Activated T-cell treated with anti-CD3 and anti-CD28 coated beads, Interleukin-2, amount 50 U/mL, for 4 hours (primary cell): ENCODE measurements around the gene PAXX. TPM values are rescaled to one million over a fixed set of nuclear protein-coding genes. Genes with fewer than 3 reads are reported as not detected.

Experiments
- ATAC-seq, 2 donors: fragments of 200-7000 bp; cut with Tn5 transposase; one replicate each; pipeline ENCODE4 v1.10.0; 2021
- DNase-seq: peaks from one replicate; pipeline ENCODE4 v3.0.0-alpha.2; 2020
- H3K27me3 Mint-ChIP-seq: one replicate; pipeline ENCODE4 v1.8.0; 2021; ENCODE audit warnings: low read depth, mixed read lengths
- H3K36me3 Mint-ChIP-seq: one replicate; pipeline ENCODE4 v1.8.0; 2022; ENCODE audit warnings: mixed read lengths; ENCODE audit not compliant: insufficient read depth
- H3K4me1 Mint-ChIP-seq: one replicate; pipeline ENCODE4 v1.8.0; 2021; ENCODE audit warnings: low read depth, mixed read lengths
- H3K4me3 Mint-ChIP-seq: one replicate; pipeline ENCODE4 v1.8.0; 2021; ENCODE audit warnings: mild to moderate bottlenecking, moderate library complexity, mixed read lengths
- H3K9me3 Mint-ChIP-seq: one replicate; pipeline ENCODE4 v1.8.0; 2021; ENCODE audit warnings: mixed read lengths
- total RNA-seq, 3 donors: library from RNA; stranded (reverse); gene quantifications; one replicate each; pipeline ENCODE4 v1.2.1, GENCODE V29; 2021

Gene PAXX
- total RNA-seq, 3 donors from 2014 or later, result 106 to 126 (median 123) TPM

GRCh38 chr9:136958473-136958872 lies 33.7 kb upstream of the PAXX start:
- ATAC-seq (no peak), DNase-seq (no peak)
- no peak overlapping the region for H3K4me3 Mint-ChIP-seq
- H3K4me1 Mint-ChIP-seq, result peaks cover 29% of the 10 kb centered on the region
- H3K27me3 Mint-ChIP-seq, result no peaks in the 10 kb centered on the region
- no peaks in the 10 kb centered on the region for H3K36me3 Mint-ChIP-seq
- H3K9me3 Mint-ChIP-seq, result no peaks in the 10 kb centered on the region

- H3K9me3 Mint-ChIP-seq, result no peaks in the 10 kb centered on the region
- ATAC-seq (no peak), DNase-seq (no peak)
- no peaks in the 10 kb centered on the region for H3K36me3 Mint-ChIP-seq
- H3K4me1 Mint-ChIP-seq, result peaks cover 29% of the 10 kb centered on the region
- H3K4me3 Mint-ChIP-seq, result no peak overlapping the region
- no peaks in the 10 kb centered on the region for H3K27me3 Mint-ChIP-seq
Observed at GRCh38 chr9:136958898-136959850, 33.0 kb upstream of the PAXX start.

GRCh38 chr9:136960212-136960937 lies 31.8 kb upstream of the PAXX start:
- no peaks in the 10 kb centered on the region for H3K36me3 Mint-ChIP-seq
- peak in 1 of 2 donors; percentile 9 for ATAC-seq
- H3K9me3 Mint-ChIP-seq, result no peaks in the 10 kb centered on the region
- no peak overlapping the region for H3K4me3 Mint-ChIP-seq
- DNase-seq, result no peak
- H3K4me1 Mint-ChIP-seq, result peaks cover 36% of the 10 kb centered on the region
- H3K27me3 Mint-ChIP-seq, result no peaks in the 10 kb centered on the region

GRCh38 chr9:136960938-136961275 lies 31.3 kb upstream of the PAXX start:
- Mint-ChIP-seq H3K9me3 (no peaks in the 10 kb centered on the region), H3K27me3 (no peaks in the 10 kb centered on the region), H3K36me3 (no peaks in the 10 kb centered on the region), H3K4me3 (no peak overlapping the region), H3K4me1 (peaks cover 40% of the 10 kb centered on the region)
- DNase-seq (no peak), ATAC-seq (no peak)

GRCh38 chr9:136961279-136962065 lies 30.8 kb upstream of the PAXX start:
- H3K27me3 Mint-ChIP-seq, result no peaks in the 10 kb centered on the region
- ATAC-seq (no peak), DNase-seq (no peak)
- H3K9me3 Mint-ChIP-seq, result no peaks in the 10 kb centered on the region
- no peaks in the 10 kb centered on the region for H3K36me3 Mint-ChIP-seq
- peaks cover 44% of the 10 kb centered on the region for H3K4me1 Mint-ChIP-seq
- H3K4me3 Mint-ChIP-seq, result no peak overlapping the region

- DNase-seq, result no peak
- Mint-ChIP-seq H3K4me1 (peaks cover 42% of the 10 kb centered on the region), H3K27me3 (no peaks in the 10 kb centered on the region), H3K36me3 (no peaks in the 10 kb centered on the region), H3K9me3 (no peaks in the 10 kb centered on the region), H3K4me3 (no peak overlapping the region)
- ATAC-seq, result no peak
Observed at GRCh38 chr9:136962163-136962562, 30.1 kb upstream of the PAXX start.

- ATAC-seq, result peak in 1 of 2 donors; percentile 6
- H3K27me3 Mint-ChIP-seq, result no peaks in the 10 kb centered on the region
Observed at GRCh38 chr9:136962701-136963248, 29.4 kb upstream of the PAXX start.

GRCh38 chr9:136963341-136963740 lies 28.9 kb upstream of the PAXX start:
- Mint-ChIP-seq H3K4me1 (peaks cover 41% of the 10 kb centered on the region), H3K4me3 (no peak overlapping the region), H3K36me3 (no peaks in the 10 kb centered on the region), H3K9me3 (no peaks in the 10 kb centered on the region), H3K27me3 (no peaks in the 10 kb centered on the region)
- DNase-seq, result no peak
- ATAC-seq, result no peak

More at GRCh38 chr9:136962701-136963248, 29.4 kb upstream of the PAXX start:
- peaks cover 42% of the 10 kb centered on the region for H3K4me1 Mint-ChIP-seq
- no peak for DNase-seq
- H3K4me3 Mint-ChIP-seq, result no peak overlapping the region
- no peaks in the 10 kb centered on the region for H3K36me3 Mint-ChIP-seq
- no peaks in the 10 kb centered on the region for H3K9me3 Mint-ChIP-seq

- Mint-ChIP-seq H3K4me1 (peaks cover 41% of the 10 kb centered on the region), H3K27me3 (no peaks in the 10 kb centered on the region), H3K9me3 (no peaks in the 10 kb centered on the region), H3K4me3 (no peak overlapping the region), H3K36me3 (no peaks in the 10 kb centered on the region)
- DNase-seq (no peak), ATAC-seq (no peak)
Observed at GRCh38 chr9:136963751-136964150, 28.5 kb upstream of the PAXX start.

GRCh38 chr9:136964171-136964689 lies 28.0 kb upstream of the PAXX start:
- no peaks in the 10 kb centered on the region for H3K36me3 Mint-ChIP-seq
- ATAC-seq, result no peak
- no peak for DNase-seq
- H3K4me1 Mint-ChIP-seq, result peaks cover 38% of the 10 kb centered on the region
- no peak overlapping the region for H3K4me3 Mint-ChIP-seq
- H3K27me3 Mint-ChIP-seq, result no peaks in the 10 kb centered on the region
- H3K9me3 Mint-ChIP-seq, result no peaks in the 10 kb centered on the region

- DNase-seq (no peak), ATAC-seq (no peak)
- Mint-ChIP-seq H3K4me3 (no peak overlapping the region), H3K27me3 (no peaks in the 10 kb centered on the region), H3K36me3 (no peaks in the 10 kb centered on the region), H3K4me1 (peaks cover 36% of the 10 kb centered on the region), H3K9me3 (no peaks in the 10 kb centered on the region)
Observed at GRCh38 chr9:136964833-136965422, 27.3 kb upstream of the PAXX start.

- ATAC-seq (peak; percentile 35 to 41), DNase-seq (no peak)
- Mint-ChIP-seq H3K36me3 (no peaks in the 10 kb centered on the region), H3K9me3 (no peaks in the 10 kb centered on the region), H3K27me3 (no peaks in the 10 kb centered on the region), H3K4me3 (peak overlapping the region; percentile 56), H3K4me1 (peaks cover 28% of the 10 kb centered on the region)
Observed at GRCh38 chr9:136965771-136966484, 26.3 kb upstream of the PAXX start.
